ENCODE data around the gene ZNF470. TPM values are rescaled to one million over a fixed set of nuclear protein-coding genes. Genes with fewer than 3 reads are reported as not detected.

ZNF470 gene
- 1 to 10 TPM; 3.1 to 6.9 TPM for total RNA-seq

GRCh38 chr19:56567274-56568120, at the start of gene ZNF470:
ZNF470 (plus strand) TSS chr19:56567468; CDS start chr19:56570312, 2,844 bp downstream.
- ATAC-seq (replicated peaks) = peak; percentile 97
- Mint-ChIP-seq H3K4me3 (peak within 1 kb of the TSS; percentile 95), H3K27ac (peak within 1 kb of the TSS; percentile 86), H3K9me3 (peaks cover 22% of the 10 kb centered on the region), H3K36me3 (ENCODE audit: low read depth) (peaks cover 53% of the 10 kb centered on the region), H3K27me3 (no peaks in the 10 kb centered on the region), H3K4me1 (no peaks in the 10 kb centered on the region)

- no peak overlapping the region for H3K4me3 Mint-ChIP-seq
- peaks cover 43% of the 10 kb centered on the region for H3K9me3 Mint-ChIP-seq
- no peak overlapping the region for H3K27ac Mint-ChIP-seq
- peaks cover 13% of the 10 kb centered on the region for H3K36me3 Mint-ChIP-seq (ENCODE audit: low read depth)
- no peak for ATAC-seq (replicated peaks)
- H3K27me3 Mint-ChIP-seq = no peaks in the 10 kb centered on the region
- H3K4me1 Mint-ChIP-seq = no peaks in the 10 kb centered on the region
Observed at GRCh38 chr19:56525214-56525860, 41.9 kb upstream of the ZNF470 start.

- peaks cover 23% of the 10 kb centered on the region for H3K36me3 Mint-ChIP-seq (ENCODE audit: low read depth)
- no peak for ATAC-seq (replicated peaks)
- H3K4me3 Mint-ChIP-seq = peak overlapping the region; percentile 85
- H3K27ac Mint-ChIP-seq = peak overlapping the region; percentile 92
- peaks cover 20% of the 10 kb centered on the region for H3K9me3 Mint-ChIP-seq
- no peaks in the 10 kb centered on the region for H3K27me3 Mint-ChIP-seq
- H3K4me1 Mint-ChIP-seq = no peaks in the 10 kb centered on the region
Observed at GRCh38 chr19:56537442-56537841, 29.8 kb upstream of the ZNF470 start.

GRCh38 chr19:56538254-56538760, 29.0 kb upstream of the ZNF470 start:
- H3K4me1 Mint-ChIP-seq = no peaks in the 10 kb centered on the region
- ATAC-seq (replicated peaks) = peak; percentile 94

GRCh38 chr19:56538761-56539263, 28.5 kb upstream of the ZNF470 start, which contains the start of gene ZFP28:
ZFP28 (plus strand) TSS chr19:56538948; CDS start chr19:56539019, 71 bp downstream.
- ATAC-seq (replicated peaks) = peak; percentile 81
- peaks cover 33% of the 10 kb centered on the region for H3K36me3 Mint-ChIP-seq (ENCODE audit: low read depth)

More at GRCh38 chr19:56538254-56538760, 29.0 kb upstream of the ZNF470 start:
- Mint-ChIP-seq H3K27me3 (no peaks in the 10 kb centered on the region), H3K9me3 (peaks cover 20% of the 10 kb centered on the region), H3K4me3 (peak overlapping the region; percentile 85), H3K27ac (peak overlapping the region; percentile 92), H3K36me3 (ENCODE audit: low read depth) (peaks cover 28% of the 10 kb centered on the region)

DNA sequence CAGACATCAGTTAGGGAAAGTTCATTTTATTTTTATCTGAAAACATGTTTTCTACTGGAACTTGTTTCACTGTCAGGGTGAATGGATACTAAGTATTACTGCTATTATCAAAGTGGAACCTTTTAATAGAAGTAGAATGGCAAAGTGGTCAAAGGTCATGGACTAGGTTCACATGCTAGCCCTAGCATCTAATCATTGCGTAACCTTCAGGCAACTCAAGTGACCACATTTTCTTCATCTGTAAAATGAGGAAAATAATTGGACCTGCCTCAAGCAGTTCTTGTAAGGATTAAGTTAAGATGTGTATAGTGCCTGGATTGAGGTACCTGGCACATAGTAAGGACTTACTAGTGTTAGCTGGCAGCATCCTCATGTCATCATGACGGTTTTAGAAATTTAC, 23.5 kb upstream of the ZNF470 start:
- no peak for ATAC-seq (replicated peaks)
- H3K36me3 Mint-ChIP-seq (ENCODE audit: low read depth) = peaks cover 61% of the 10 kb centered on the region
- peaks cover 24% of the 10 kb centered on the region for H3K9me3 Mint-ChIP-seq
- H3K4me3 Mint-ChIP-seq = no peak overlapping the region
- no peak overlapping the region for H3K27ac Mint-ChIP-seq
- no peaks in the 10 kb centered on the region for H3K4me1 Mint-ChIP-seq
- H3K27me3 Mint-ChIP-seq = no peaks in the 10 kb centered on the region

More at GRCh38 chr19:56538761-56539263, 28.5 kb upstream of the ZNF470 start, which contains the start of gene ZFP28:
- Mint-ChIP-seq H3K27ac (peak within 1 kb of the TSS; percentile 92), H3K4me1 (no peaks in the 10 kb centered on the region), H3K27me3 (no peaks in the 10 kb centered on the region), H3K9me3 (peaks cover 20% of the 10 kb centered on the region), H3K4me3 (peak within 1 kb of the TSS; percentile 85)

DNA sequence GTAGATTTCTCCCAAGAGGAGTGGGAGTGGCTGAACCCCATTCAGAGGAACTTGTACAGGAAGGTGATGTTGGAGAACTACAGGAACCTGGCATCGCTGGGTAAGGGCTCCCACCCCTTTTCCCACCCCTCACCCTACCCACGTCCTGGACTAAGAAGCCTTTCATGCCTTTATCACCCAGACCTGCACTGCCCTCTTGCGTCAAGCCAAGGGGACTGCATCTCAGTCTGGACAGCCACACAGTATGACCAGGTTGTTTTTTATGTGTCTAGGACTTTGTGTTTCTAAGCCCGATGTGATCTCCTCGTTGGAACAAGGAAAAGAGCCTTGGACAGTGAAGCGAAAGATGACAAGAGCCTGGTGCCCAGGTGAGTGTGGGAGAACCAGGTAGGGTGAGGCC, 19.7 kb upstream of the ZNF470 start:
- Mint-ChIP-seq H3K27me3 (no peaks in the 10 kb centered on the region), H3K9me3 (peaks cover 20% of the 10 kb centered on the region), H3K4me3 (no peak overlapping the region), H3K27ac (no peak overlapping the region), H3K4me1 (no peaks in the 10 kb centered on the region), H3K36me3 (ENCODE audit: low read depth) (peaks cover 79% of the 10 kb centered on the region)
- no peak for ATAC-seq (replicated peaks)

GRCh38 chr19:56554272-56554869, 12.9 kb upstream of the ZNF470 start:
- no peaks in the 10 kb centered on the region for H3K4me1 Mint-ChIP-seq
- no peak for ATAC-seq (replicated peaks)
- no peaks in the 10 kb centered on the region for H3K27me3 Mint-ChIP-seq
- H3K4me3 Mint-ChIP-seq = no peak overlapping the region
- peaks cover 59% of the 10 kb centered on the region for H3K36me3 Mint-ChIP-seq (ENCODE audit: low read depth)
- no peak overlapping the region for H3K27ac Mint-ChIP-seq
- peaks cover 35% of the 10 kb centered on the region for H3K9me3 Mint-ChIP-seq

GRCh38 chr19:56562766-56563165, 4.5 kb upstream of the ZNF470 start:
- Mint-ChIP-seq H3K27me3 (no peaks in the 10 kb centered on the region), H3K36me3 (ENCODE audit: low read depth) (peaks cover 8% of the 10 kb centered on the region), H3K27ac (no peak overlapping the region), H3K4me1 (no peaks in the 10 kb centered on the region), H3K4me3 (no peak overlapping the region), H3K9me3 (peaks cover 26% of the 10 kb centered on the region)
- ATAC-seq (replicated peaks) = no peak

DNA sequence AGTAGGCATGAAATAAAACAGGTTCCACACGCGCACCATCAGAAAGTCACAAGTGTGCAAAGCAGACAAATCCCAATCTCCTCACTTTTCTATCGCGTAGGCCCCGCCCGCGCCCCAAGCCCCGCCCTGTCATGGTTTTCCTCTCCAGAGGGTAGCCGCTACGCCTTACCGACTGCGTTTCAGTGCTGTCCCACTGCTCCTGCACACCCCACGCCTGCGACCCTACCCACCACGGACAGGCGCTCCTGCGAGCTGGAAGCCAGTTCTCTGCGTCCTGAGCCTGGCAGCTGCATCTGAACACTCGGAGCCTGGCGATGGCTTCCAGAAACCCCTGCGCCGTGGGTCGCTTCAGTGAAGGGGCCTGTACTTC, 379 bp upstream of the ZNF470 start:
- Mint-ChIP-seq H3K9me3 (peaks cover 22% of the 10 kb centered on the region), H3K4me3 (peak overlapping the region; percentile 95), H3K4me1 (no peaks in the 10 kb centered on the region), H3K27ac (peak overlapping the region; percentile 86), H3K36me3 (ENCODE audit: low read depth) (peaks cover 47% of the 10 kb centered on the region), H3K27me3 (no peaks in the 10 kb centered on the region)
- peak; percentile 59 for ATAC-seq (replicated peaks)

- H3K27ac Mint-ChIP-seq = no peak overlapping the region
- H3K36me3 Mint-ChIP-seq (ENCODE audit: low read depth) = peaks cover 96% of the 10 kb centered on the region
- no peaks in the 10 kb centered on the region for H3K4me1 Mint-ChIP-seq
- ATAC-seq (replicated peaks) = no peak
- peaks cover 38% of the 10 kb centered on the region for H3K9me3 Mint-ChIP-seq
- no peaks in the 10 kb centered on the region for H3K27me3 Mint-ChIP-seq
- no peak overlapping the region for H3K4me3 Mint-ChIP-seq
Observed at GRCh38 chr19:56572589-56572988, 5.3 kb downstream of the ZNF470 start.

DNA sequence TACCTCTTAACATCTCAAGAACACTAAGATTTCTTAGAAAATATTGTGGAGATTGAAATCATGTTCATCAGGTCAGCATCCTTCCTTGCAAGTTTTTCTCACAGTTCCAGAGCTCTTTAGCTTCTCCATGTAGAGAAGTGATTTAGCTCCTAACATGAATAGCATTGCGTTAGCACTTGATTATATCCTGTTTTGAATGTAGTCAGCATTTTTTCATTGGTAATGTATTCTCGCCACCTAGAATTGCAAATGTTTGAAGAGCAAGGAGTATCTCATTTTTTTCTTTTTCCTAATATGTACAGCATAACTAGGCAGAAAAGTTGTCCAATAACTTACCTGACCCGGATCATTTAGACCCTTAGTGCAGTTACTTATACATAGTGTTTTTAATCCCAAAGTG, 6.6 kb downstream of the ZNF470 start:
- Mint-ChIP-seq H3K4me1 (no peaks in the 10 kb centered on the region), H3K27ac (no peak overlapping the region), H3K27me3 (no peaks in the 10 kb centered on the region), H3K9me3 (peaks cover 49% of the 10 kb centered on the region), H3K4me3 (no peak overlapping the region), H3K36me3 (ENCODE audit: low read depth) (peaks cover 83% of the 10 kb centered on the region)
- no peak for ATAC-seq (replicated peaks)

- peaks cover 51% of the 10 kb centered on the region for H3K9me3 Mint-ChIP-seq
- no peak for ATAC-seq (replicated peaks)
- no peak overlapping the region for H3K27ac Mint-ChIP-seq
- no peak overlapping the region for H3K4me3 Mint-ChIP-seq
- H3K27me3 Mint-ChIP-seq = no peaks in the 10 kb centered on the region
- H3K36me3 Mint-ChIP-seq (ENCODE audit: low read depth) = peaks cover 44% of the 10 kb centered on the region
- H3K4me1 Mint-ChIP-seq = no peaks in the 10 kb centered on the region
Observed at GRCh38 chr19:56577719-56578602, 10.7 kb downstream of the ZNF470 start.

All from activated T-helper 17 cell treated with anti-CD3 and anti-CD28 coated beads, Interleukin-2, amount 50 U/mL, for 72 hours (primary cell).